GM19452 (cell line): ENCODE measurements around the gene LIMS3.
"Not testable (repeated sequence)": the region's sequence is repeated elsewhere in the genome, so short reads cannot be mapped to it uniquely, and the experiment has no call there.

Experiments used
- ATAC-seq: cut with Tn5 transposase; IDR thresholded peaks from one replicate; pipeline ENCODE4 v1.9.1; 2021; ENCODE audit not compliant: unreplicated experiment

Gene LIMS3

DNA sequence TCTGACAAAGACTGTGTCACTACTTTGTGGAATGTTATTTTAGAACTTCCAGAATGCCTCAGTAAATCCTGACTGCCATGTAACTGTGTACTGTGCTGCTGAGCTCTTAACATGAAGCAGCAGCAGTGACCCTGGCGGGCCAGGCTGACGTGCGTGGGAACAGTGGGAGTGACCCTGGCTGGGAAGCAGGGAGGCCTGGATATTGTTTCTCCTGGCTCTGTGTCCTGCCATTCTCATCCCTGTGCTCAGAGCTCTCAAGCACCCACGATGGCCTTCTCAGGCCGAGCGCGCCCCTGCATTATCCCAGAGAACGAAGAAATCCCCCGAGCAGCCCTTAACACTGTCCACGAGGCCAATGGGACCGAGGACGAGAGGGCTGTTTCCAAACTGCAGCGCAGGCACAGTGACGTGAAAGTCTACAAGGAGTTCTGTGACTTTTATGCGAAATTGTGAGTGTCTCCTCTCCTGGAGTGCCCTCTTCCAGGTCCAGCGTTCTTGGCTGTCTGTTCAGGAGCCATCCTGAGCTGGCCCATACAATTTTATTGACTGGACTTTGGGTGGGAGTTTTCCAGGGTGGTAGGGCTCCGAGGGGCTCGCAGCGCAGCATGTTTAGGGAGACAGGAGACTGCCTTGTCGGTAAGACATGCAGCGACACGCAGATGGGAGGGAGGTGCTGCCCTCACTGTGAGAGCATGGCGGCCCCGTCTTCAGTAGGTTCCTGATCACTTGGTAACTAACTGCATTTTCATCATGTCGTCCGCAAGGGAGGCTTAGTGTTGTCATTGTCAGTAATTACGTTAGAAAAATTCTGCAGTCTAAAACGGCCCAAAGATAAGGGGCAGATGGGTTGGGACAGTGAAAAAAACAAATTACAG lies at the start of gene LIMS3:
Gene LIMS3 (plus strand): TSS at position 227 of the 875 bp plus-strand sequence. CDS start 41 bp downstream, at position 268.
- not testable (repeated sequence) for ATAC-seq

- peak; percentile 67 for ATAC-seq
These were observed 27.2 kb upstream of the LIMS3 start for GRCh38 chr2:109871129-109871751.

GRCh38 chr2:109876625-109877024 lies 21.9 kb upstream of the LIMS3 start:
- not testable (repeated sequence) for ATAC-seq

GRCh38 chr2:109882112-109882511 lies 16.4 kb upstream of the LIMS3 start:
- not testable (repeated sequence) for ATAC-seq

- not testable (repeated sequence) for ATAC-seq
These were observed 10.1 kb upstream of the LIMS3 start for GRCh38 chr2:109888414-109888813.

- not testable (repeated sequence) for ATAC-seq
These were observed 8.6 kb upstream of the LIMS3 start for GRCh38 chr2:109889909-109890308.

- not testable (repeated sequence) for ATAC-seq
These were observed 7.5 kb upstream of the LIMS3 start for GRCh38 chr2:109891024-109891423.

DNA sequence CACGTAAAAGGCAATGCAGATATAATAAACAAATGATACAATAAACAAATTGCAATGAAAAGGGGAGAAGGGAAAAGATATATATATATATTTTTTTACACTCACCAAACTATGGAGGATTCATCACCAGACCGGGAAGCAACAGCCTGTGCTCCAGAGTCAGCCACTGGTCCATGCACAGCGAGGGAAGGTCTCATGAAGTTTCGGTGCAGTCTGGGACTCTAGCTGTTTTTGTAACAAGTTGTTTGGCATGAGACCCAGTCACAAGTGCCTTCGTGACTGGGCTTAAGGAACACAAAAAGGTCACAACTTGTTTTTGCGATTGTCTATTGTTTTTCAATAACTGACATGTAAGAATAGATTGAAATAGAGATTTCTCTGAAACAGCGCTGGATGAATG lies 4.8 kb upstream of the LIMS3 start:
- ATAC-seq: not testable (repeated sequence)

DNA sequence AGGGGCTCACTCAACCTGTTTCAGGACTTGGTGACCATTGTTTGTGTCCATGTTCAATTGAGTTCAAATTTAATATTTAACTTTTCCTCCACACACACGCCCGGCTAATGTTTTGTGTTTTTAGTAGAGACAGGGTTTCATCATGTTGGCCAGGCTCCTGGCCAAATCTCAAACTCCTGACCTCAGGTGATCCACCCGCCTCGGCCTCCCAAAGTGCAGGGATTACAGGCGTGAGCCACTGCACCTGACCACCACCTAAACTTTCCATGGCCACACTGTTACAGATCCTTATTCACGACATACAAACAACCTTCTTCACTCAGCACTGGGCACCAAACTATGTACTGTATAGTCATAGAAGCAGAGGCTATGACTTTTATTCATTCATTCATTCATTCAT lies 4.3 kb upstream of the LIMS3 start:
- ATAC-seq: not testable (repeated sequence)

DNA sequence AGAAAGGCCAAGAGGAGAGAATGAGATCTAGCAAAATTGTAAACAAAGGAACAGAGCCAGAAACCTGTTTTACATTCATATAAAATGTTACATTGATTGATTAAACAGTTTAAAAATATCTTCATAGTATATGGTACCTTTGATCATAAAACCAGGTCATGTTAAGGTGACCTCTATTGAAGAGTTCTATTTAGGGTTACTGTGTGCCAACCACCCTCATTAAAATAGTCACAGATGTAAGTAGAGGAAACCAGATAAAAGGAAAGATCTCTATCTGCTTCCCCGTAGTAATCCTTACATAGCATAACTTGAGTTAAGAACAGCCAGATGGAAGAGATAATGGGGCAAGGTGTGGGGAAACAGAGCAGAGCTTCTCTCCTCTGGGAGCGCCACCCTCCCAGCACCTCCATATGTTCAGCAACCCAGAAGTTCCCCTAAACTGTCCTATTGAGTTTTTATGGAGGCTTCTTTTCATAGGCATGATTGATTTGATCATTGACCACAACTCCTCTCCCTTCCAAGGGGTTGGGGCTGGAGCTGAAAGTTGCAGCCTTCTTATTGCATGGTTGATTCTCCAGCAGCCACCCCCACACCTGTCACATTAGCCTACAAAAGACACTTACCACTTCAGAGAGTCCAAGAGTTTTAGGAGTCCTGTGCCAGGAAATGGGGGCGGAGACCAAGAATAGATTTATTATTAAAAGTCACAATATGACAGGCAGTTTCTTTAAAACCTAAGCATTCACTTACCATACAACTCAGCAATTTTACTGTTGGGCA lies 3.2 kb upstream of the LIMS3 start:
- ATAC-seq: not testable (repeated sequence)

- peak; percentile 99 for ATAC-seq
These were observed 2.3 kb upstream of the LIMS3 start for GRCh38 chr2:109896212-109896611.

DNA sequence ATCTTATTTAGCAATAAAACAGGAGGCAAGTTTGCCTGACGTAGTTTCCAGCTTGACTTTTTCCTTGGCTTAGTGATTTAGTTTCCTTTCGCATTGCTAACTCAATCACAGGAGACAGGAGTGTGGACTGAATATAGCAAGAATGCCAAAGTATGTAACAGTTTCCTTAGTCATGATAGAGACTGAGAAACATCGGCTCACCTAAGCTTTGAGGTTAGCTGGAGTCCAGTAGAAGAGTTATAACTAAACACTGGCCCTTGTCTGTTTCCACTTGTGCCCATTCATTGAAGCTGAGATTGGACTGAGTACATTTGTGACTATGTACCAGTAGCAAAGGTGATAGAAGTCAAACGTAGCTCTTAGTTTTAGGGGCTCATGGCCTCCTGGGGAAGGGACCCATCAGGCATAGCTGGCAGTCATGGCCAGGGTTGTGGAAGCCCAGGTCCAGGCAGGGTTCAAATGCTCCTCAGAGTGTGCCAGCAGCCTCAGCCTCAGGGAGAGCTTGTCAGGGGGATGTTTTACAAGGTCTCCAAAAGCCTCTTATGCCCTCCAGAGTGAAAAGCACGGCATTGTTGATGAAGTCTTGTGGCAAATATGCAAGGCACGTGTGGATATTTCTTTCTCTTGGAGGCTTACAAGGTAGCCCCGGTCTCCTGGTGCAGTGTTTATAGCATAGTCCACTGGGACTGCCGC lies 573 bp upstream of the LIMS3 start:
- not testable (repeated sequence) for ATAC-seq

GRCh38 chr2:109905796-109906195 lies 7.3 kb downstream of the LIMS3 start:
- ATAC-seq: not testable (repeated sequence)

DNA sequence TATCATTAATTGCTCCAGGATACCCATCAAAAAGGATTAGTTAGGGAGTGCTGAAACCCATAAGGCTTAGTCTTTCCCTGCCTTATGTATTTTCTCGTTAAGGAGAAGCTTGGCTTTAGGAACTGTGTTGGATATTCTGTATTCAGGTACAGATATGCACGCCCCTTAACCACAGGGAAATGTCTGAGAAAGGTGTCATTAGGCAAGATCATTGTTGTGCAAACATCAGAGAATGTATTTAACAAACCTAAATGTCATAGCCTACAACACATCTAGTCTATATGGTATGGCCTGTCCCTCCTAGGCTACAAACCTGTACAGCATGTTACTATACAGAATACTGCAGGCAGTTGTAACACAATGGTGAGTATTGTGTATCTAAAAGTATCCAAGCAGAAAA lies 10.1 kb downstream of the LIMS3 start:
- not testable (repeated sequence) for ATAC-seq

GRCh38 chr2:109910789-109911188 lies 12.3 kb downstream of the LIMS3 start:
- not testable (repeated sequence) for ATAC-seq

DNA sequence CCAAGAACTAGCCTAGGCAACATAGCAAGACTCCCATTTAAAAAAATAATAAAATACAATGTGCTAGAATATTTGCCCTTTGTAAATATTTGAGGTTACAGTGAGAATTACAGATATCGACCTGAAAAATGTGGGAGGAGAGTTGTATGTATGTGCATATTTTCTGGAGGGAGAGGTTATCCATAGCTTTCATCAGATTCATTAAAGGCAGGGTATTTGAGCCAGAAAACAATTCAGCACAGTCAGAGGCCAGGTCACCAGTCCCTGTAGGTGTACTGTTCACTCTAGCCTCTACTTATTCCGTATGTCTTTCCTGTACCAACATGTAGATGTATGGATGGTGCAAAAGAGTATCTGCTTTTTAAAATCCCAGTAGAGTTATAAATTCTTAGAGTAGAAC lies 15.4 kb downstream of the LIMS3 start:
- not testable (repeated sequence) for ATAC-seq

DNA sequence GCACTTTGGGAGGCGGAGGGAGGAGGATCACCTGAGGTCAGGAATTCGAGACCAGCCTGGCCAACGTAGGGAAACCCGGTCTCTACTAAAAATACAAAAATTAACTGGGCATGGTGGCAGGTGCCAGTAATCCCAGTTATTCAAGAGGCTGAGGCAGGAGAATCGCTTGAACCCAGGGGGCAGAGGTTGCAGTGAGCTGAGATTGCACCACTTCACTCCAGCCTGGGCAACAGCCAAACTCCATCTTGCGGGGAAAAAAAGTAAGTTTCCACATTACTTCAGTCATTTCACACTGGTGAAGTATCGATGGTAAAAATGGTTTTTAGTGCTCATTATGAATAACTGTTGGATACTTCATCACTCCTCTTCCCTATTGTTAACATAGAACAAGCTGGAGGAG lies 16.1 kb downstream of the LIMS3 start:
- ATAC-seq: not testable (repeated sequence)

- not testable (repeated sequence) for ATAC-seq
These were observed 17.3 kb downstream of the LIMS3 start for GRCh38 chr2:109915830-109916229.

DNA sequence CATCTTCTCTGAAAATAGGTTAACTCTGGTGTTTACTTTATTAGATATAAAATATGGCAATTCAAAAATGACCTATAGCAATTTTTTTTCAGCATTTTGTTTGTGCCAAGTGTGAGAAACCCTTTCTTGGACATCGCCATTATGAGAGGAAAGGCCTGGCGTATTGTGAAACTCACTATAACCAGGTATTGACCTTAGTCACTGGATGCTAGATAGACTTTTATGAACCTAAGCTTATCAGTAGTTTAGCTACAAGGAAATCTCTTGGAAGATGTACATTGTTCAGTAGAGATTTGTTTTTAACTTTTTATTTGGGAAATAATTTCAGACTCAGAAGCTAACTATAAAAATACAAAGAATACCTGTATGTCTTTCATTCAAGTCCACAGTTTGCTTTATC lies 21.7 kb downstream of the LIMS3 start:
- not testable (repeated sequence) for ATAC-seq

- not testable (repeated sequence) for ATAC-seq
These were observed 23.3 kb downstream of the LIMS3 start for GRCh38 chr2:109921543-109922384.
